Spinal cord (tissue), 10 donors: ENCODE results near the gene EIF2B4. TPM values are rescaled to one million over a fixed set of nuclear protein-coding genes. Genes with fewer than 3 reads are reported as not detected.
A peak's percentile ranks its signal among the peaks of the same experiment; 100 is the strongest.

Experiments used
- DNase-seq, 6 donors: peaks; one replicate each; pipeline versions ENCODE4 v3.0.0 to v3.0.0-alpha.2; 2013 to 2015; ENCODE audit warnings: low spot score in 6 of 6, low read depth in 4 of 6
- H3K27ac ChIP-seq: one replicate; pipeline ENCODE4 v1.5.1; 2013; ENCODE audit warnings: low read depth, low read length, control low read depth
- H3K27me3 ChIP-seq: one replicate; pipeline ENCODE4 v1.6.1; 2013; ENCODE audit warnings: low read length; ENCODE audit not compliant: control insufficient read depth, insufficient read depth
- H3K36me3 ChIP-seq: one replicate; pipeline ENCODE4 v1.6.1; 2013; ENCODE audit warnings: low read length; ENCODE audit not compliant: control insufficient read depth, insufficient read depth
- H3K4me1 ChIP-seq: one replicate; pipeline ENCODE4 v1.6.1; 2013; ENCODE audit warnings: low read length; ENCODE audit not compliant: control insufficient read depth, insufficient read depth
- H3K4me3 ChIP-seq: one replicate; pipeline ENCODE4 v1.5.1; 2013; ENCODE audit warnings: low read depth, low read length, control low read depth
- H3K9me3 ChIP-seq: one replicate; pipeline ENCODE4 v1.6.1; 2013; ENCODE audit warnings: low read length; ENCODE audit not compliant: control insufficient read depth, insufficient read depth
- WGBS: methylation state at CpG from one replicate; pipeline ENCODE4 v1.1.5; 2013; ENCODE audit warnings: missing lambda C conversion rate; ENCODE audit not compliant: insufficient coverage; 5-methylcytosine and 5-hydroxymethylcytosine counted together
- polyA plus RNA-seq, 2 donors: library from polyadenylated mRNA; unstranded; fragments of 120-200 nt; gene quantifications; one replicate each; pipeline ENCODE4 v1.2.1, GENCODE V29; 2013; ENCODE audit not compliant: insufficient read length in 2 of 2
- total RNA-seq, 2 donors: library from RNA; depleted of rRNA in 1 of 2; stranded (reverse); fragments of 120-200 nt in 1 of 2; fragments of >200 nt in 1 of 2; gene quantifications; one replicate each; pipeline versions ENCODE4 v1.2.3 to v1.2.4, GENCODE V29; 2013 to 2014
- donor health status: healthy.

EIF2B4 gene
- total and polyA plus RNA-seq, 4 donors = 15.5 to 58.9 (median 41.9) TPM

DNA sequence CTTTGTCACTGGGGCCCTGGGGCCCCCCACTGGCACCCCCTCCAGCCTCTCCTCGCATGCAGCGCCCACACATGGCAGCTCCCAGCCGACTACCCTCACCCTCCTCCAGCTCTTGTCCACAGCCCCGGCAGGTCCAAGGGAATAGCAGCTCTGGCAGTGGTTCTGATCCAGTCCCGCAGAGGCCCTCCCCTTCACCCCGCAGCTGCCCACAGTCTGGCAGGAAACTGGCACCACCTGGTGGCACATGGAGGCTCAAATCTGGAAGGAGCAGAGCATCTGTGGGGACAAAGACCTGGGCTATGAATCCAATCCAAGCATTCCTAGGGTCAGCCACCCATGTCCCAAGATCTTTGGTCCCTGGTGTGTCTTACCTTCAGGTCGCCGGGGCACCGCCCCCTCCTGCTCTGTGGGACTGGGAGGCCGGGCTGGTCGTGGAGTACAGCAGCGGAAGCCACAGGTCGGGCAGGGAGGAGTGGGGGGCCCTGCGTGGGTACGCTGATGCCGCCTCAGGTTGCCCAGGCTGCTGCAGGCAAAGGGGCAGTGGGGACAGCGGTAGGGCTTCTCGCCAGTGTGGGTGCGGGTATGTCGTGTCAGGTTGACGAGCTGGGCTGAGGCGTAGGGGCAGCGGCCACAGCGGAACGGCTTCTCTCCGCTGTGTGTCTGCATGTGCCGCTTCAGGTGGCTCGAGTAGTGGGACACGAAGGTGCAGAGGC lies 8.1 kb upstream of the EIF2B4 start:
- H3K27me3 ChIP-seq = no peaks in the 10 kb centered on the region
- peaks cover 31% of the 10 kb centered on the region for H3K4me1 ChIP-seq
- H3K36me3 ChIP-seq = peaks cover 79% of the 10 kb centered on the region
- WGBS = 85% methylated on average over 29 of the region's 29 CpGs
- no peak for DNase-seq
- no peaks in the 10 kb centered on the region for H3K9me3 ChIP-seq
- H3K4me3 ChIP-seq = no peak overlapping the region
- H3K27ac ChIP-seq = no peak overlapping the region

DNA sequence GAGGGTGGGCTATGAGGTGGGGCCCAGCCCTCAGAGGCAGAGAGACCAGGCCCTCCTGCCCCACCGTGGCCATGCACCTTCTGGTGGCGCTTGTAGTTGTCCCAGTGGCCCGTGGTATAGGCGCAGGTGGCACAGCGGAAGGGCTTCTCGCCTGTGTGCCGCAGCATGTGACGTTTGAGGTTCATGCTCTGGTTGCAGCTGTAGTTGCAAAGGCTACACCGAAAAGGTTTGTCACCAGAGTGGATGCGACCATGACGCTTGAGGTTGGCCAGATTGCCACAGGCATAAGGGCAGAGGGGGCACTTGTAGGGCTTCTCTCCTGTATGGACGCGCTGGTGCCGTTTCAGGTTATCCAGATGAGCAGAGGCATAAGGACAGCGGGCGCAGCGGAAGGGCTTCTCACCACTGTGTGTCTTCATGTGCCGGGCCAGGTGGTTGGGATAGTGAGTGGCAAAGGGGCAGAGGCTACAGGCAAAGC lies 7.5 kb upstream of the EIF2B4 start:
- 93% methylated on average over 18 of the region's 18 CpGs for WGBS
- Histone ChIP-seq H3K36me3 (peaks cover 77% of the 10 kb centered on the region), H3K27ac (no peak overlapping the region), H3K4me1 (peaks cover 31% of the 10 kb centered on the region), H3K9me3 (no peaks in the 10 kb centered on the region), H3K4me3 (no peak overlapping the region), H3K27me3 (no peaks in the 10 kb centered on the region)
- no peak for DNase-seq

DNA sequence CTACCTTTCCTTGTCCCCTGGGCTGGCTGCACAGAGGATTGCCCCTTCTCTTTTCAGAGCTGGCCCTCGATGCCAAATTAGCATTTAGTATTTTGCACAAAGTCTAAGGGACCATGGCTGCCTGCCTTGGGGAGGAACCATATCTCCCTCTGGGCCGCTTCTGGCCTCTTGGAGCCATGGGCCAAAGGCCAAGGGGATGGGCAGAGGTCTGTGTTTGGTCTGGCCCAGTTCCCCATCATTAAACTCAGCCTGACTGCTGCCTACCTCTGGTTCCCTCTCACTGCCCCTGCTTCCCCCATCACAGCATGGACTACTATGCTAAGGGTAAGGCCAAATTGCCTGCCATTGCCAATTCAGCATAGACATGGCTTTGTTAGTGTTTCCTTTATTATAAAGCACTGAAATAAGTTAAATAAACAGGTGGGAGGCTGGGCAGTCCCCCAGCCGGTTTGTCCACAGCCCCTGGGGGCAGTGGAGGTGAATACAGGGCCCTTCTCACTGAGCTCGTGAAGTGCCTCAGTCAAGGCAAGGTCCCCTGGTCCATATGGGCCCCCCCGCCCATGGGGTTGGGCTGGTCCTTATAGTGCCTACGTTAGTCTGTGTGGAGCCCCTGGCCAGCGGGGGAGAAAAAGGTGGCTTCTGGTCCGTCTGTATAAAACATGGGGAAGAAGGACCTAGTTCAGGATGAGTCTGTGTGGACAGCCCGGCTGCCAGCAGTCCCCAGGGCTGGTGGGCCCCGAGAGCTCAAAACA lies 6.9 kb upstream of the EIF2B4 start:
- 78% methylated on average over 9 of the region's 10 CpGs for WGBS
- Histone ChIP-seq H3K4me1 (peaks cover 32% of the 10 kb centered on the region), H3K4me3 (no peak overlapping the region), H3K27ac (no peak overlapping the region), H3K27me3 (no peaks in the 10 kb centered on the region), H3K36me3 (peaks cover 73% of the 10 kb centered on the region), H3K9me3 (no peaks in the 10 kb centered on the region)
- no peak for DNase-seq

DNA sequence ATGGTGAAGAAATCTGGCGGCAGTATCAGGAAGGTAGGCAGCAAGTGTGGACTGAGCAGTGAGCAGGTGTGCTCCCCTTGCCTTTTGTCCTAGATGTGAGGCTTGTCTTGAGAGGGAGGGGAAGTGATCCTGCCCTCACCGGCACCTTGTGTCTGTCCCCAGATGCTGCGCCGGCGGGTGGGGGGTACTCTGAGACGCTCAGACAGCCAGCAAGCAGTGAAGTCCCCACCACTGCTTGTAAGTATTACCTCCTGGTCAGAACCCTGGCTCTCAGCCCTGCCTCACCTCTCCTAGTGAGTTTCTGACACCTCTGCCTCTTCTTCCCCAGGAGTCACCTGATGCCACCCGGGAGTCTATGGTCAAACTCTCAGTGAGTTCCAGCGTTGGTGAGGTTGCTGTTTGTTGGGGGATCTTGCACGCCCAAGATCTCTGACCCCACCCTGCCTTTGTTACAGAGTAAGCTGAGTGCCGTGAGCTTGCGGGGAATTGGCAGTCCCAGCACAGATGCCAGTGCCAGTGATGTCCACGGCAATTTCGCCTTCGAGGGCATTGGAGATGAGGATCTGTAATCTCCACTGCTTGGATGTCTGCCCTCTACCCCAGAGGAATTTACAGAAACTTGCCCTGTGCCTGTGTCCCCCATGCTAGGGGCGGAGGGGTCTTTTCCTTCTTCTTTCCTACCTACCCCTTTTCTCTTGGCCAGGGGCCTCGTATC lies 6.2 kb upstream of the EIF2B4 start:
- DNase-seq = no peak
- no peaks in the 10 kb centered on the region for H3K9me3 ChIP-seq
- H3K27ac ChIP-seq = no peak overlapping the region
- 89% methylated on average over 15 of the region's 16 CpGs for WGBS
- H3K4me1 ChIP-seq = peaks cover 35% of the 10 kb centered on the region
- peaks cover 66% of the 10 kb centered on the region for H3K36me3 ChIP-seq
- H3K4me3 ChIP-seq = no peak overlapping the region
- H3K27me3 ChIP-seq = no peaks in the 10 kb centered on the region

DNA sequence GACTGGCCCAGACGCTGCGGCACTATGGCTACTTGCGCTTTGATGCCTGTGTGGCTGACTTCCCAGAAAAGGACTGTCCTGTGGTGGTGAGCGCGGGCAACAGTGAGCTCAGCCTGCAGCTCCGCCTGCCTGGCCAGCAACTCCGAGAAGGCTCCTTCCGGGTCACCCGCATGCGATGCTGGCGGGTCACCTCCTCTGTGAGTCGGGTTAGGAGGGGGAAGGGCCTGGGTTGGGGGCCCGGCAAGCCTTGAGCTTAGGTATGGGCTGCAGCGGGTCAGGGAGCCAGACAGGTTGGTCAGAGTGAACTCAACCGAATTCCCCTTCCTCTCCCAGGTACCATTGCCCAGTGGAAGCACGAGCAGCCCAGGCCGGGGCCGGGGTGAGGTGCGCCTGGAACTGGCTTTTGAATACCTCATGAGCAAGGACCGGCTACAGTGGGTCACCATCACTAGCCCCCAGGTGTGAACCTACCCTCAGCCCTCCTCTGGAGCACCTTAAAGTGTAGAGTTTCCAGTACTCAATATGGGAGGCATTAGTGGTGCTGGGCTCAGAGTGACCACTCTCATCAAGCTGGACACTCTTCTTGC lies 5.5 kb upstream of the EIF2B4 start:
- no peaks in the 10 kb centered on the region for H3K9me3 ChIP-seq

DNA sequence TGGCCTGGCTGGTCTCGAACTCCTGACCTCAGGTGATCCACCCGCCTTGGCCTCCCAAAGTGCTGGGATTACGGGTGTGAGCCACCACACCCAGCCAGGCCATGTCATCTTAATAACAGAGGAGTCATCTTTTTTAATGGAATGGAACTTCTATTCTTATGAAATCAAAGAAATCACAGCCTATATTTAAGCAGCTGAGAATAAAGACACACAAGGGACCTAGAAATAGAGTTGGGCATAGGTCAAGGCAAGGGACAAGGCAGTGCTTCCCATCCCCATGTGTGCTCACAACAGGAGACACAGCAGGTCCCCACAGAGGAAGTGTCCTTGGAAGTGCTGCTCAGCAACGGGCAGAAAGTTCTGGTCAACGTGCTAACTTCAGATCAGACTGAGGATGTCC lies 3.4 kb upstream of the EIF2B4 start:
- H3K9me3 ChIP-seq = no peaks in the 10 kb centered on the region
- peaks cover 64% of the 10 kb centered on the region for H3K36me3 ChIP-seq
- H3K4me3 ChIP-seq = no peak overlapping the region
- 79% methylated on average over 2 of the region's 5 CpGs for WGBS
- no peak for DNase-seq
- H3K4me1 ChIP-seq = peaks cover 35% of the 10 kb centered on the region
- no peak overlapping the region for H3K27ac ChIP-seq
- no peaks in the 10 kb centered on the region for H3K27me3 ChIP-seq

More for the DNA sequence above, 5.5 kb upstream of the EIF2B4 start:
- H3K36me3 ChIP-seq = peaks cover 60% of the 10 kb centered on the region
- no peaks in the 10 kb centered on the region for H3K27me3 ChIP-seq
- WGBS = 94% methylated on average over 18 of the region's 20 CpGs
- H3K27ac ChIP-seq = no peak overlapping the region
- no peak for DNase-seq
- no peak overlapping the region for H3K4me3 ChIP-seq
- peaks cover 32% of the 10 kb centered on the region for H3K4me1 ChIP-seq

DNA sequence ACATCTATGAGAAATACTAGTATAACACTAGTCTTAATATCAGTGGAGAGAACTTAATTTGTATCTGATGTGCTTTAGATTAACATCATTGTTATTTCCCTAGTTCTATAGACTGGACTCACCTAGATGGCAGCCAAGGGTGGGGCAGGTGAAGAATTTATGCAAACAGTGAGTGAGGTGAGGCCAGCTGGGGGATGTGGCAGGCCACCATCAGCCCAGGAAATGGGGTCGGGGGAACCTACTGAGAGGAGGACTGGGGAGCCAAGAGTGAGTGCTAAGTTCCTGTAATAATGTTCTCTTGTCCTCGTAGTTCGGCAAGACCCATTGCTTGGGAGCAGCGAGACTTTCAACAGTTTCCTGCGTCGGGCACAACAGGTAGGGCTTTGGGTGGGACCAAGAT lies 2.8 kb upstream of the EIF2B4 start:
- WGBS = 95% methylated on average over 6 of the region's 6 CpGs
- Histone ChIP-seq H3K9me3 (no peaks in the 10 kb centered on the region), H3K36me3 (peaks cover 63% of the 10 kb centered on the region), H3K4me1 (peaks cover 29% of the 10 kb centered on the region), H3K27me3 (no peaks in the 10 kb centered on the region), H3K4me3 (no peak overlapping the region), H3K27ac (no peak overlapping the region)
- no peak for DNase-seq

DNA sequence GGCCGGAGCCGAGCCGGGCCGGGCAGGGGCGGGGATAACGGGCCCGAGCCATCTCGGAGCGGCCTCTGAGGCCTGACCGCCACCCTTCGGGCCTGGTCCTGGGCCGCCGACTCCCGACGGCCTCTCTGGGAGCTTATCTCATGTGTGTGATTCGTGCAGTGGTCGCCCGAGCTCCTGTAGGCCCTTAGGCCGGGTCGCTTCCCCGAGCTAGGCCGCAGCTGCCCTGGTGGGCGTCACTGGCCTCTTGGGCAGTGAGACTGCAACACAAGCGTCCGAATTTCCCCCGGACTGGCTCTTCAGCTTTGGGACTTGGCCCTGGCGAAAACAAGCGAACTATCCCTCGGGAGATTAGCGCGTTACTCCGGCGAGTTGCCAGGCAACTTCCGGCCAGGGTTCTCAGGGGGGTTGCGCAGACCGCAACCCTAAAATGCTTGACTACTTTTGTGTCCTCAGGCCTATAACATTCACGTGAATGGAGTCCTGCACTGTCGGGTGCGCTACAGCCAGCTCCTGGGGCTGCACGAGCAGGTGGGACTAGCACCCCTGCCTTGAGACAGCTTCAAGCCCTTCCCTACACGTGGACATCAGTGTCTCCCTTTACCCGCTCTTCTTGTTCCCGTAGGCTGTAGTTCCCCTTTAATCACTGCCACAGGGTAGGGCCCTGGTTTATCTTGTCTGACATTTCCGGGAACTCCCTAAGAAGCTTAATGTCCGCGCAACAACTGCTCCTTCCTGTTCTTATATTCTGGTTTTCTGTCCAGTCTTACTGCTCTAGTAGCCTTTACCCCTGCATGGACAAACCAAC lies 880 bp upstream of the EIF2B4 start:
- H3K9me3 ChIP-seq = no peaks in the 10 kb centered on the region
- peak in 1 of 6 donors; percentile 24 for DNase-seq
- peak overlapping the region; percentile 91 for H3K4me3 ChIP-seq

More for the DNA sequence above, 880 bp upstream of the EIF2B4 start:
- H3K36me3 ChIP-seq = peaks cover 61% of the 10 kb centered on the region
- 3% methylated on average over 46 of the region's 46 CpGs for WGBS
- no peaks in the 10 kb centered on the region for H3K27me3 ChIP-seq
- H3K27ac ChIP-seq = peak overlapping the region; percentile 48
- peaks cover 25% of the 10 kb centered on the region for H3K4me1 ChIP-seq
